Activated CD4-positive, alpha-beta T cell treated with anti-CD3 and anti-CD28 coated beads, Interleukin-10, Interleukin-2, amounts not matched to agents 100 ng/mL and 50 ng/mL, durations not matched to agents 16 hours and 8 hours (primary cell): ENCODE data around the gene TMEM63C.
"Not testable (repeated sequence)": the region's sequence is repeated elsewhere in the genome, so short reads cannot be mapped to it uniquely, and the experiment has no call there.

Source experiments
- DNase-seq: peaks from one replicate; pipeline ENCODE4 v3.0.0-alpha.2; 2020

TMEM63C gene

DNA sequence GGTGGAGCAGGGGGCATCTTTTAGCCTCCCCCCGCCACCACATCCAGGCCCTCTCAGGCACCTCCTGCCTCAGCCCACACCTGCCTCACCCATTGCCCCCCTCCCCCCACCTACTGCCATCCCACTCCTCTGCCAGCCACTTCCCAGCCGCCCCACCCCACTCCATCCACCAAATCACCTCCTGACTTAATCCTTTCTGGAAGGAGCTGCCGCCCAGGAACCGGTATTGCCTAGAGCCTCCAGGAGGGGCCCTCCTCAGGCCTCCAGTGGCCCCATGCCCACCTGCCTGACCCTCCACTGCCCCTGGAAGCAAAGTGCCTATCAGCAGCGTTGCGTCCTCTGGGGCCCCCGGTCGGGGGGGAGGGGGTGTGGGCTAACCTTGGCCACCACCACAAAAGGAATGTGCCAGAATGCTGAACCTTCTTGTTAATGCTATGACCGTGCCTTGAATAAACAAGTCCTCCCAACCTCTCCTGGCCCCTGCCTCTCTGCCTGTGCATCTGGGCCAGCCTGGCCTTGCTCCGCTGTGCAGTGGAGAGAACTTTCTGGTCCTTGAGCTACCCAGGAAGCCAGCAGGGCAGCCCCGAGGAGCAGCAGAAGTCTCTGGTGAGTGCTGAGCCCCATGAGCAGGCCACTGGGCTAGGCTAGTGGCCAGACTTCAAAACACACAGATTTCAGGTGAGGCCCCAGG lies 77.6 kb downstream of the TMEM63C start:
- DNase-seq, result no peak

DNA sequence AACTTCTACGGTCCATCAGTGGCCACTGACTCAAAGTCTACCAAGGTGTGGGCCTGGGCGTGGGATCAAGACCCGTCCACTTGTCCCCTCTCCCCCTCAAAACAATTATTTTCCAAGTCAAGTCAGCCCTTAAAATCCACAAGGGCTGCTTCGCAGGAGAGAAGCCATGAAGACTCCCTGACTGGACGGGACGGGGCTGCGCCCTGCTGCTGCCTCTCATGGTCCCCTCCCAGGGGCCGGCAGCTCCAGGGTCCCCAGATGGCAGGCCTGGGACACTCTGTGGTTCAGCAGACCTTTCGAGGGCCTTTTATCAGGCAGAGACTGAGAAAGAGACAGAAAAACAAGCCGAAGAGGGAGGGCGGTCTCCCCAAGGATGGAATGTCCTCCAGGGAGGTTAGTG lies 78.6 kb downstream of the TMEM63C start:
- DNase-seq, result no peak

DNA sequence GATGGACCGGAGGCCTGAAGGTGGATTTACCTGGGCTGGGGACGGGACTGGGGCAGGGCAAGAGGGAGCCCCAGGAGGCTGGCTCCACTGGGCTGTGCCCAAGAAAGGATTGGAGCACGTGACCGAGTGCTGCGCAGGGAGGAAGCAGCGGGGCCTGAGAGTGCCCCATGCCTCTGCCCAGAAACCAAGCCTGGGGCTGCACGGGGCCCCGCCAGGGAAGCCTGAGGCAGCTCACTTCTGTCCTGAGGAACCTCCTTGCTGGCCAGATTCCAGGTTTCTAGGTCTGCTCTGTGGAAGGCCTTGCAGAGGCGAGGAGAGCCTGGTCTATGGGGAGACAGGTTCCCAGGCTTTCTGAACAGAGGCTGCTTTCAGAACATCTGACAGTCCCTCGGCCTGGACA lies 79.0 kb downstream of the TMEM63C start:
- DNase-seq, result no peak

DNA sequence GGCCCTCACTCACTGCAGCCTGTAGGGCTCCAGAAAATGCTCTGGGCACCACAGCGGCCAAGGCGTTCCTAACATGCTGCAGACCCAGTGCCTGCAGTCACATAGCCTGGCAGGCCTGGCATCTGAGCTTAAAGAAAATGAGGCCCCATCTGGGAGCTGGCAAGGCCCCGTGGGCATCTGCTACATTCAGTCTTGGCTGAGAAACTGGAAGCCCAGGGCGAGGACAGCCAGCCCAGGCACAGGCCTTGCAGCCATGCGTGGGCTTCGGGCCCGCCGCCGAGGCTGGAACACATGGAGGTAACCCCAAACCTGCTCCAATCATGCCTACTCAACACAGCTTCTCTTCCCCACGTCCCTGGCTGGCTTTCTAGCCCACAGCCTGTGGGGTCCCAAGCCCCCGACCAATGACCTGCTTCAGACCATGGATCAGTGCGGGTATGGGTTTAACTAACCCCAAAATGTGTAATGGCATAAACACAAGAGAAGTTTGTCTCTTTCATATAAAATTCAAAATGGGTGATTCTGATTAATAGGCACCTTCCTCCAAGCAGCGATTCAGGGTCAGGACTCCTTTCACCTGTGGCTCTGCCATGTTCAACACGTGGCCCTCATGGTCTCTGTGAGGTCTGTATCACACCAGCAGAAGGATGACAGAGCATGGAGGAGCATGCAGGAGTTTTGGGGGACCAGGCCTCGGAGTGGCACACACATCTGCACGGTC lies 83.0 kb downstream of the TMEM63C start:
- DNase-seq, result no peak

DNA sequence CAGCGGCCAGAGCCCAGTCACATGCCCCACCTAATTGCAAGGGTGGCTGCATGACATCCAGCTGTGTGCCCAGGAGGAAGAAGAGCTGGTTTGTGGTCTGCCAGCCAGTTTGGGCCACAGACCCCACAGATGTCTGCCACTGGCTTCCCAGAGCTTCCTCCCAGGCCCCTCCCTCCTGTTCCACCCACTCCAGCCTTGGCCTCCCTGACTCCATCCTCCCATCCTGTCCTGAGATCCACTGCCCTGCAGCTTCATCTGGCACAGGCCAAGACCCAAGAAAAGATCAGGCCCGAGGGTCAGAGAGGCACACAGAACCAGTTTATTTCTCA lies 83.6 kb downstream of the TMEM63C start:
- DNase-seq, result no peak

DNA sequence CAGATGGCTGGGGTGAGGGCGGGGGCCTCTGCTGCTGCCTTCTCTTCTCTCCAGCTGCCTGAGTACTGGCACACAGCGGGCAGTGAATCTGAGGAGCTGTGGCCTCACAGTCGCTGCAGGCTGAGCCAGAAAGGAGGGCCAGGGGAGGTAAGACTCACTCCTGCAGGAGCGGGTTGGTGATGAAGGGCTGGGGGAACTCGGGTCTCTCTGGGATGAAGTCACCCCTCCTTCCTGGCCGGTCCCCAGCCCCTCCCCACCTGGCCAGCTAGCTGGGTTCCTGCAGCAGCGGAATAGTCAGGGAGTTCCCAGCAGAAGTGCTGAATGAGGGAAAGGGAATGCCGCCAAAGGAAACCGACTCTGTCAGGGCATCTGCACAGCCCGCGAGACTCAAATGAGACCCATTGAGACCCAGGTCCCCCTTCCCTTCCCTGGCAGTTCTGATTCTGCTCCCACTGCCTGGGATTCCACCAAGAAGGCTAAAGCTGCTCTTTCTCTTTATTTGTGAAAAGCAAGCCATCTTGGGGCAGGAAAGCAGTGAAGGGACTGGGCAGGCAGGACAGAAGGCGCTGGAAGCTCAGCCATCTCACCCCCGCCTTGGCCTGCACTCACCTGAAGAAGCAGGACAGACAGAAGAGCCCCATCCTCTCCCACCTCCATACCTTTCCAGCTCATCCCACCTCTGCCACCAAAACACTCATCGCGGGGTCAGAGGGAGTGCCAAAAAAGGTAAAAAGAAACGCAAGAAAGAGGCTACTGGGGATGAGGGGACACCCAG lies 84.2 kb downstream of the TMEM63C start:
- DNase-seq, result no peak

DNA sequence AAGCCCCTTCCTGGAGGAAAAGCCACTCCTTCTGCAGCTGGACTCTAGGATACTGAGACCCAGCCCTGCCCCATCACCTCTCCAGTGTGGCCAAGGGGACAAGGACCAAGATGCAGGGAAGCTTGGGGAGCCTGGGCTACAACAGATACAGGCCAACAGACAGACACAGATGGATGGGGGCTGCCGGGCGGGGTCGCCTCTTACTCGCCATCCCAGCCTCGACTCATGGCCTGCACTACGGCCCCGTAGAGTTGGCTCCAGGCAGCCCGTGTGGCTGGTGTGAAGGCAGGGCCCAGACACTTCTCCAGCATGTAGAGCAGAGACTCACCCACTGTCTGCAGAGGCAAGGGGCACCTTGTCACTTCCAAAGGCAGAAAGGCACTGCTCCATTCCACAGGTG lies 84.7 kb downstream of the TMEM63C start:
- no peak for DNase-seq

DNA sequence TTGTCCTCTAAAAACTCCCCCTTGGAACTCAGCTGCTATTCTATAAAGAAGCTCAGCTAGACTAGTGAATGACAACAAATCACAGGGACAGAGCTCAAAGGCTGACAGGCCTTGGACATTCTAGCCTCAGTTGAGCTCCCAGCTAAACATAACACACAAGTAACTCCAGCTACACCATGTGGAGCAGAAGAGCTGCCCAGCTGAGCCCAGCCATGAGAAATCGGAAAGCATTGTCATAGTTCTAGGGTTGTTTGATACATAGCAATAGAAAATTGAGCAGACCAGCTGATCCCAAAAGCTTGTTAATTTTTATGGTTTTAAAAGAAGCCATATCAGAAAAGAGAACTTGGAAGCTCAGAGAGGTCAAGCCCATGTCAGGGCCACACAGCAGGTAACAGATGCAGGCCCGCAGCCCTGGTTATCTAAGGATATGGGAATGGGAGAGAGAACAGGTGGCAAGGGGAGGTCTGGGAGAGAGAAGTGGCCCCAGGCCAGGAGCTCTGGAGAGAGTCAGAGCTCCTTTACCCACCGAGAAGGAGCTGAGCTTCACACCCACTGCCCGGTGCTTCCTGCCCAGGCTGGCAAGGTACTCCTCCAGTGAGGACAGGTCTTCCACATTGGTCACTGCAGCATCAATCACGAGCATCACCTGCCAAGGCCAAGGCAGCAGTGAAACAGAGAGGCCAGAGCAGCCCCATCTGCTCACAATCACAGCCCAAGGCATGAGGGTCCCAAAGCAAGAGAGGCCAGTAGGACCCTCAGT lies 86.5 kb downstream of the TMEM63C start:
- no peak for DNase-seq

DNA sequence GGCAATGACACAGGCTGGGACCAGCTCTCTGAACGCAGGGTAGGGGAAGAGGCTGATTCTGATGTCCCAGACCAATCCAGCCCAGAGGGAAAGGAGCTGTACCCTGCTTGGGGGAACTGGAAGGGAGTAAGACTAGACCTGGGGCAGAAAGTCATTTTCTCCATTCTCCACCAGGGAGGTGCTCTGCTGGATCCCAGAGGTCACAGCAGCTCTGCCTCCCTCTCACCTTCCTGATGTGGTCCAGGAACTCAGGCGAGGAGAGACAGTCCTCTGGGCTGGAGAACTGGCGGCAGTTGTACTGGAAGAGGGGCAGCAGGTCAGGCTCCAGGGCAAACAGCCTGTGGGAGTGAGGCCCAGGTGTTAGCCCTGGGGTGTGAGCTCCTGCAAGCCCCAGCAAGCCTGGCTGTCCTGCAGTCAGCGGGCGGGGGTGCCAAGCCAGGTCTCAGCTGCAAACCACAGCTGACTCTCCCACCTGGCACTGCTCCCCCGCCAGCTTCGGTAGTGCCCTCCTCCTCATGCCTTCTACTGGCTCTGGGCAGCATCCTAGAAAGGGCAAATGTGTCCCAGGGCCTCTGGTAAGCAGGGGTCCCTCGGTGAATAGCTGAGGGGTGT lies 87.5 kb downstream of the TMEM63C start:
- no peak for DNase-seq

DNA sequence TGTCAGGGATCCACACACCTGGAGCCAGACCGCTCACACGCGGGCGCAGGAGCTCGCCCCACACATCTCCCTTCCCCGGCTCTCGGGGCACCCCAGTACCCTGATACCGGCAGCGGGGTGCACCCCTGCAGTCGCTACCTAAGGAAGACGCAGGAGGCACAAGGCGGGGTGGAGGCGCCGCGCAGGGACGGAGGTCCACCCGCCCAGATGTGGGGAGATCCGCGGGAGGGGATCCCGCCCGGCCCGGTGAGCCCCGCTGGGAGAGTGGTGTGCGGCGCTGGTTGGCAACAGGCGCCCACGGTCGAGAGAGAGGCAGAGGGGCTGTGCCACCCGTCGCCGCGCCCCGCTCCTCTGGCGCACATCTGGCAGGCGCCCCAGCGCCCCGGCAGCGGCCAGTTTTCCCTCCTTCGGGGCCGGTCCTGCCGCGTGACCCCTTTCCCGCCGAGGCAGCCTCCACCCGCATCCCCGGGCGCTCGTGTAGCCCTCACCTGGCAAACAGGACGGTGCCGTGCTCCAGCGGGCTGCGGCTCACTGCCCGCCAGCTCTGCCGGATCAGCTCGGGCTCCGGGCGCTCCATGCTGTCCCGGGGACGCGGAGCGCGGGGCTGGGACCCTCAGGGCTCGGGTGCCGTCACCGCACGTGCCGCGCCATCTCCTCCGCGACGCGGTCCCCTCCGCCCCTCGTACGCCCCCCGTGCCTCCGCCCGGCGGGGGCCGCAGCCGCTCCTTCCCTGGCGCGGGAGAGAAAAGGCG lies 88.9 kb downstream of the TMEM63C start:
- DNase-seq, result no peak

DNA sequence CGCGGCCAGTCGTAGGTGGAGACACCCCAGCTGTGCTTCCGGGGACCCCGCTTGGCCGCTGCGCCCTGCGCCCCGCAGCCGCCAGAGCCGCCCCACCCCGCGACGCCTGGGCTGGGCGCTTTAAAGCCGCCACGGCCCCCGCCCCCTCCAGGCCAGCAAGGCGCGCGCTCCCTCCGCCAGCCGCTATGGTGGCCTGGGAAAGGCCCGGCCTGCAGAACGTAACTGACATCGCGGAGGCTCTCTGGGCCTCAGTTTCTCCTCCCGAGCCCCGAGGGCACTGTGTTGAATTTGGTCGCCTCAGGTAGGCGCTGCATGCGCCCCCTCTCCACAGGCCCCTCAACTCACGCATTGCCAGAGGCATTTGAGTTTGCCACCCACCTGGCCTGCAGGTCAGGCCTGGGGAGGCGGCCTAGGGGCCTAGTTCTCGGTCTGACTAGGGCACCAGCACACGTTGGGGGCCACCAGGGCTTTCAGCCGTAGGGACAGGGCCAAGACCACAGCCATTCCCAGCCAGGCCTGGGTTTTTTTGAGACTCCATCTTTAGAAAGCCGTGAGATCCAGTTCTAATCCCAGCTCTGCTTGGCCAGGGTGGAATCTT lies 89.6 kb downstream of the TMEM63C start, which contains the start of gene NGB:
NGB (minus strand) TSS at position 94 of the 598 bp plus-strand sequence. CDS start 269 bp downstream, outside the sequence.
- no peak for DNase-seq

DNA sequence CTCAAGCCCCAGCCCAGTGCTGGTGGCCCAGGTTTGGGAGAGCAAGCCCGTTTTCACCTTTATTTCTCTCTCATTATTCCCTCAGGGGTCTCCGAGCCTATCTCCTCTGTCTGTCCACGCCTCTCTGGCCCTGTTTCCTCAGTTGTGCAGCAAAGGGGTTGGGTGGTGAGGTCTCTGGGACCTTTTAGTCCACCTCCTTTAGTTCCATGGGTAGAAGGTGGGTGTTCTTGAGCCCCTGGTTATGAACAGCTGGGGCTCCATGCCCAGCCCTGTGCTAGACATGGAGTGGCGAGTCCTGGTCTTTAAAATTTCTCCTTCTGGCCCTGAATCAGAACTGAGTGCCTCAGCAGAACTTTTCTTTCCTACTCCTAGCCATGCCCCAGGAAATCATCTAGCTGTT lies 90.7 kb downstream of the TMEM63C start:
- no peak for DNase-seq

DNA sequence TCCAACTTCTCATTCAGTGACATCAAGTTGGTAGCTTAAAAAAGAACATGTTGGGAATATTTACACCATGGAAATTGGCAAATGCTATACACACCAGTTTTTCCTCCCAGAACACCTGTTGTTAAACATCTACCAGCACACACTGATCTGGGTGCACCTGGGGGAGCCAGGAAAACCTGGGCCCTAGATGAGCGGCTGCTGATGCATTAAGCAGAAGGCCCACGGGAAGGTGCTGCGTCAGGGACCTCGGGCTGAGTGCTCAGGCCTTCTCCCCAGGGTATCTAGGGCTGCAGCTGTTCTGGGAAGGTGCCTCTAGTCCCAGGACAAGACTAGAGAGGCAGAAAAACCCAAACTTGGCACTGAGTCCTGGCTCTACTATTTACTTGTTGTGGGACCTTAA lies 92.2 kb downstream of the TMEM63C start:
- DNase-seq, result no peak

DNA sequence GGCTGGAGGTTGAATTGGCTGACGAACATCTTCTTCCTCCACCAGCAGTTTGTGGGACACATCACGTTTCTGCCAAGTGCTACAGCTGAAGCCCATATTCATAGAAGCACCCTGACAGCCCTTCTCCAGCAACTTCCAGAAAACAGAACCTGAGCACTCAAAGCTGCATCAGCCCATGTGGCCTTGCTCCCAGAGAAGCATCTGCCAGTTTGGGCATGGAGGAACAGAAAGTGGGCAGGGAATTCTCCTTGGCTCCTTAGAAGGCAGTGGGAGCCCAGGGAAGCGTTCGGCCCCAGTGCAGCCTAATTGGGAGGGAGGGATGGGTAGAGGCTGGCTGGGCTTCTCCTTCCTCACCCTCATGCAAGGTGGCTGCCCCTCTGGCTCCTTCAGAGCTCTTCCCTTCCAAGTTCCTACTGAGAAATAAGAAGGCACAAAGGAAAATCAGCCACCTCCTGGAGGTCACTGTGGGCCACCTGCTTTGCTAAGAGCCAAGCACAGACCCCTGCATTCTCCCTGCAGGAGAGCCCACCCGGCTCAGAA lies 93.5 kb downstream of the TMEM63C start:
- DNase-seq, result no peak

DNA sequence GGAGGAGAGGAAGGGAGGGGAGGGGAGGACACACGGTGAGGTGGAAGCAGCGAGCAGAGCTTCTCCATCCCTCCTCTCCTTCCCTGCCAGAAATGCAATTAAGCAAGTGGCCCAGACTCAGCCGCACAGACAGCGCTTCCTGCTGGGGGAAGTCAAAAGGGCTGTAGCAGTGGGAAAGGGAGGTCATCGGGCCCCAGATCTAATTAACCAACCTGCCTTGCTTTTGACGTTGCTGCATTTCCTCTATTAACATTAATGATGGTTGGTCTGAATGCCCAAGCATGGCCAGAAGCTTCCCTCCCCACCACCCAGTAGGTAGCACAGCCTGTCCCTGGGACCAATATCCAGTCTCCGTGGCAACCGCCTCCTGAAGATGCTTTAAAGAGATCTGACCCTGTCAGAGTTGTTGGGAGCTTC lies 94.0 kb downstream of the TMEM63C start:
- no peak for DNase-seq

DNA sequence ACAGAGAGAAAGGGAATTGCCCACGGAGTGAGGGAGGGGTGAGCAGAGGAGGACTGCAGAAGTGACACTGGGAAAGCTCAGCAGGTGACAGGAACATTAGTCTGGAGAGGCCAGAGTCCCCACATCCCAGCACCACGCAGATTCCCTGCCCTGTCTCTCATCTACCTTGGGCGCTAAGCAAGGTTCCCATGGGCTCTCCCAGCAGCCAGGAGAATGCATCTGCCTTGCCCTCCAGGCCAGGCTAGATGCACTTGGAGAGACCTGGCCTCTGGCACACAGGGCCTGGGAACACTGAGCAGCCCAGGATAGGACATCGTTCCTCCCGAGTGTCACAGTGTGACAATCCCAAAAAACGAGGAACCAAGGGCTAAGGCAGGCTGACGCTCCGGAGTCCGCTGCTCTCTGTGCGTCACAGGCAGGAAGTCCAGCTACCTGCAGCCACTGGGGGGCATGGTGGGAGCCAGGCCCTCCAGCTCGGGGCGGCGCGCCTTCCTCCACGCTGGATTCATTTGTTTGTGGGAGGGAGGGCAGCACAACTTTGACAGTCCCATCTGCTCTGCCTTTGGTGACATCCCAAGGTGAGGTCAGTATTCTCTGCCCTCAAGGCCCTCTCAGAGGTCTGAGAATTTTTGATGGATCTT lies 94.8 kb downstream of the TMEM63C start:
- no peak for DNase-seq

DNA sequence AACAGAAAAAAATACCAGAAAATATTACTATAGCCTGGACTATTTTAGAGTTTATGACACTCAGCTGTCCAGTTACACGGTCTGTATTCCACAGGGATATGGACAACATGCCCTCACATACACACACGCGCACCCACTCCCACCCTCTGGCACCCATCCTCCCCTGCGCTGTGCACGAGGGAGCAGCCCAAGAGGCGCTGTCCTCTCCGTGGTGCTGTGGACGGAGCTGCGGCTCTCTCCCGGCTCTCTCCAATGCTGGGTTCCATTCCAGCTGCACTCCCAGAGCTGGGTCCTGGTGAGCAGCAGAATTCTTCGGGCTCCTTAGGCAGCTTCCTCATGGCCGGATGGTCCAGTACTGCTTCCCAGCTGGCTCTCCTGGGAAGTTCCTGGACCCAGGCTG lies 95.4 kb downstream of the TMEM63C start:
- no peak for DNase-seq

DNA sequence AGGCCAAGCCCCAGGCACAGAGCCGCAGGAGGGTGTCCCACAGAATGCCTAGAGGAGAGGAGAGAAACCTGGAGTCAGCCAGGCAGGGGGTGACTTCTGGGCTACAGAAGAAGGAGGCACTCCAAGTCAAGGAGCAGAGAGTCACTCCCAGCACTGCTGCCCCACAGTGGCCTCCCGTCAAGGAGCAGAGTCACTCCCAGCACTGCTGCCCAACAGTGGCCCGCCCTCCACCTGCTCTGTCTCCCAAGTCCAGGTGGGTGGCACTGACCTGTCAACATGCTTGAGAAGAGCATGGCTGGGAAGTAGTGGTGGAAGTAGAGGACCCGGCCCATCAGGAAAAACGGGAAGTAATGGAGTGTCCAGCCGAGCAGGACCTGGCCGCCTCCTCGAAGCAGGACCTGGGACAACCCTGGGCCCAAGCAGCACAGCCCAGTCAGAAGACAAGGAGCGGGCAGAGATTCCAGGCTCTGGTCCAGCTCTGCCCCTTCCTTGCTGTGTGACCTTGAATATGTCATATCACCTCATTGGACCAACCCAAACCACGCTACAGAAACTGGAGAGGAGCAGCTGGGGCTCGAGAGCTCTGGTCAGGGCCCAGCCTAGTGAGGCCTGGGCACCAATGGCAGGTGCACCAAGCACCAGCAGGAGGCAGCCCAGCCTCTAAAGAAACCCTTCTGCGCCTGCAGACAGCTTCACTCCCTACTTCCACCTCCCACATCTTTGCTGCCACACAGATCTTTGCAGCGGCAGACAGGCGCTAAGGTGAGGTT lies 97.0 kb downstream of the TMEM63C start:
- DNase-seq, result no peak

DNA sequence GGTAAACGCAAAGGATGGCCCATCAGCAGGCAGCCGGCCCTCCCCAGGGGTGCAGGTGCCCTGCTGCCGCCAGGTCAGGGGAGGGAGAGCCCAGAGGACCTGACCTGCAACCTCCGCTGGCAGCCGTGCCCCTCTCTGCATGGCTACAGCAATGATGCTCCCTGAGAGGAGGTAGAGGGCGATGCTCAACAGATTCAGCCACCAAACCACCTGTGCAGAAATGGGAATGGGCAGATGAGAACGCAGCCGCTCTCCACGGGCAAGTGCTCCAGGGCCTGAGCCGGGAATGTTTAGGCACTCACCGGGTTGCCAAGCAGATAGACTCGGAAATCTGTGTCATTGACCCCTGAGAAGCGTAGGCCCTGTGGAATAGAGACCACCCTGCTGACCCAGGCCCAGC lies 98.1 kb downstream of the TMEM63C start:
- no peak for DNase-seq

DNA sequence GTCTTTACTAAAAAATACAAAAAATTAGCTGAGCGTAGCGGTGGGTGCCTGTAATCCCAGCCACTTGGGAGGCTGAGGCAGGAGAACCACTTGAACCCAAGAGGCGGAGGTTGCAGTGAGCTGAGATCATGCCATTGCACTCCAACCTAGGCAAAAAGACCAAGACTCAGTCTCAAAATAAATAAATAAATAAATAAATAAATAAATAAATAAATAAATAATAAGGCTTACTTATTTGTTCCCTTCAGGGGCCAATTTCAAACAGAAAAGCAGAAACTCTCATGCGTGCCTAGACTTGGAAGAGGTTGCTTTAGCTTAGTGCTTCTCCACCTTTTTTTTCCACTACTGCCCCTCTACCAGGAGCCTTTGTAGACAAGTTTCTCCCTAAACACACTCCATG lies 99.3 kb downstream of the TMEM63C start:
- not testable (repeated sequence) for DNase-seq
